Kidney tubule cell (primary cell): ENCODE measurements around the gene ENO3.
A peak's percentile ranks its signal among the peaks of the same experiment; 100 is the strongest.
"Not testable (repeated sequence)": the region's sequence is repeated elsewhere in the genome, so short reads cannot be mapped to it uniquely, and the experiment has no call there.

ENCODE experiments used
- DNase-seq: peaks from one replicate; pipeline ENCODE4 v3.0.0-alpha.2; 2018; ENCODE audit warnings: low spot score

Gene ENO3

GRCh38 chr17:4950746-4951204 lies at the start of gene ENO3:
Gene ENO3 (plus strand): TSS chr17:4951119. CDS start chr17:4951830, 711 bp downstream.
- no peak for DNase-seq

- no peak for DNase-seq
Observed at GRCh38 chr17:4901648-4902344, 49.1 kb upstream of the ENO3 start.

GRCh38 chr17:4902540-4902939 lies 48.4 kb upstream of the ENO3 start:
- no peak for DNase-seq

DNA sequence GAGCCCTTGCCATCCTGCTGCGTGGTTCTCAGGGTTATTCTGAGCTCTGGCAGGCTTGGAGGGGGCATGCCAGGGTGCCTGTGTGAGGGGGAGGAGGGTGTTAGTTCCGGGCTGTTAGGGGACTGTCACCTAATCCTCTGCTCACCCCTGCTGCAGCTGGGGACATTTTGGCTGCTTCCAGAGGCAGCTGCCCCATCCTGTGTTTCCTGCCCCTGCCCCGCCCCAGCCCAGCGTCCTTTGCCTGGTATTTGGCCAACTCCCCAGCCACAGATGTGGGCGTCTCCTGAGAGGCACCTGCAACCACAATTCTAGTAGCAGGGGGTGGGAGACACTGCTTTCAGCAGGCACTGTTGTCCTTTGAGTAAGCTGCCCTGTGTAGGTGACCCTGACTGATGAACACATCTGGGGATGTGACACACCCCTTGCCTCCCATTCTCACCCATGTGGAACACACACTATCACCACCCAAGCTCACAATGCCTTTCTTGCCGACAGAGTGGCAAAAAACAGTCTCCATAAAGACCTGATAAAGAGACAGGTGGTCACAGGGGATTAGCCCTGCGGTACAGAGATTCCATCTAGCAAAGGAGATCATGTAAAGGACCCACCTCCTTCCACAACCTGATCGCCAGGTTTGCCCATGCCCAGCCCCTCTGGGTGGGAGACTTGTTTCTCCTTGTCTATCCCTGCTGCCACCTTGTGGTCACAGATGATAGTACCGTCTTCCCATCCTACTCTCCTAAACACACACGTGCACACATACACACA lies 47.7 kb upstream of the ENO3 start, which contains the start of gene CHRNE:
CHRNE (minus strand) TSS at position 48 of the 768 bp plus-strand sequence; CDS start at position 13, 35 bp downstream.
- DNase-seq = peak; percentile 86

- DNase-seq = not testable (repeated sequence)
Observed at GRCh38 chr17:4906642-4907041, 44.3 kb upstream of the ENO3 start.

DNA sequence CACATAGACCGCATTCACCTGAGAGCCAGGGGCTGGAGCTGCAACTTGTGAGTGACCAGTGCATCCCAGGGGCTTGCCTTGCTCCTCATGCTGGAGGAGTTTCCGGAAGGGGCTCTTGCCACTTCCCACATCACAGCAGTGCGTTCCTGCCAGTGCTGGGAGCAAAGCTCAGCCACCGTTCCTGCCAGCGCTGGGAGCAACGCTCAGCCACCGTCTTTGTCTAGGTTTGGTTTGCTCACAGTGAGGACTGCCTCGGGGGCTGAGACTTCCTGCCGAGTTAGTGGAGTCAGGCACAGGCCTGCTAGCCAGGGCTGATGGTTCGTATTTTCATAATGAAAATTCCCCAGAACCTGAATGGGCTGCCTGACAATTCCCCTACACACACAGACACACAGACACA lies 42.6 kb upstream of the ENO3 start:
- DNase-seq = no peak

DNA sequence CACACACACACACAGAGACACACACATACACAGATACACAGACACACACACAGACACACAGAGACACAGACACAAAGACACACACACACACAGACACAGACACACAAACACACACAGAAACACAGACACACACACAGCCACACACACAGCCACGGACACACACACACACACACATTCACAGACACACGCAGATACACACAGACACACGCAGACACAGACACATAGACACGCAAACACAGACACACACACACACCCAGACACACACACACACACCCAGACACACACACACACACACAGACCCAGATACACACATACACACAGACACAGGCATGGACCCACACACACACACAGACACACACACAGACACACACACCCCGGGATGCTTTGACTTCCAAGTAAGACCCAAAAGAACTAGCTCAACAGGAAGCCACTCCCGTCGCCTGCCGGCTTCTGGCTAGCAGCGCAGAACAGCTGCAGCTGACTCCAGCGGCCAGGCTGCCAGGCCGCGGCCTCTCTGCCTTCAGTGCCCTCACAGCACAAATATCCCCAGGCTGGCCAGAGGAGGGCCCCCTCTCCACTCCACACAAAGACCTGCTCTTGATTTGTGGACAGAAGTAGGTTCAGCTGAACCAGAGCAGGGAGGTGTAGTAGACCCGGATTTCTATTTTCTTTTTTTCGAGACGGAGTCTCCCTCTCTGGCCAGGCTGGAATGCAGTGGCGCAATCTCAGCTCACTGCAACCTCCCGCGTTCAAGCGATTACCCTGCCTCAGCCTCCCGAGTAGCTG lies 42.0 kb upstream of the ENO3 start:
- DNase-seq = peak; percentile 95

- peak; percentile 26 for DNase-seq
Observed at GRCh38 chr17:4913994-4914393, 36.9 kb upstream of the ENO3 start.

- not testable (repeated sequence) for DNase-seq
Observed at GRCh38 chr17:4914551-4914950, 36.4 kb upstream of the ENO3 start.

DNA sequence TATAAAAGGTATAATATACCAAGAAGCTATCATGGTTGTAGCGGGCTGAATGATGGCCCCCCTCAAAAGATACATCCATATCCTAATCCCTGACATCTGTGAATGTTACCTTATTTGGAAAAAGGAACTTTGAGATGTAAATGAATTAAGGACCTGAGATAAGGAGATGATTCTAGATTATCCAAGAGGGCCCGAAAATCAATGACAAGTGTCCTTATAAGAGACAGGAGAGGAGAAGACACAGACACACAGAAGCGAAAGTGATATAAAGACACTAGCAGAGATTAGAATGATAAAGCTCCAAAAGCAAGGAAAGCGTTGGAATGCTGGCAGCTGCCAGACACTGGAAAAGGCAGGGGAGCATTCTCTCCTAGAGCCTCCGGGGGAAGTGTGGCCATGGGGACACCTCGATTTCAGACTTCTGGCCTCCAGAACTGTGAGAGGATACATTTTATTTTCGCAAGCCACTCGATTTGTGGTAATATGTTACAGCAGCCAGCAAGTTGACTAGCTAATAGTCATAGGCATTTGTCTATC lies 31.3 kb upstream of the ENO3 start:
- no peak for DNase-seq

DNA sequence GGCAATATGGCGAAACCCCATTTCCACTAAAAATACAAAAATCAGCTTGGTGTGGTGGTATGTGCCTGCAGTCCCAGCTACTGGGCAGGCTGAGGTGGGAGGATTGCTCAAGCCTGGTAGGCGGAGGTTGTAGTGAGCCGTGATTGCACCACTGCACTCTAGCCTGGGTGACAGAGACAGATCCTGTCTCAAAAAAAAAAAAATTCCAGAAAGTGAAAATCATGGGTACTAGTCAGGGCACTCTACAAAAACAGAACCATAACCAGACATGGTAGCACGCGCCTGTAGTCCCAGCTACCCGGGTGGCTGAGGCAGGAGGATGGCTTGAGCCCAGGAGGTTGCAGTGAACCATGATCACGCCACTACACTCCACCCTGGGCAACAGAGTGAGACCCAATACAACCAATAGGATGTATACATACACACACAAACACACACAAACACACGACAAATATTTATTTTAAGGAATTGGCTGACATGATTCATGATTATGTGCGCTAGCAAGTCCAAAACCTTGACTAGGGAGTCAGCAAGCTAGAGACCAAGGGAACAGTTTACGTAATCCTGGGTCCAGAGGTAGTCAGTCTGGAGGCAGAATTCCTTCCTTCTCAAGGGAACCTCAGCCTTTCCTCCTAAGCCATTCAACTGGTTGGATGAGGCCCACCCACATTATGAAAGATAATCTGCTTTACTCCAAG lies 30.4 kb upstream of the ENO3 start:
- DNase-seq = no peak

- no peak for DNase-seq
Observed at GRCh38 chr17:4921320-4921719, 29.6 kb upstream of the ENO3 start.

DNA sequence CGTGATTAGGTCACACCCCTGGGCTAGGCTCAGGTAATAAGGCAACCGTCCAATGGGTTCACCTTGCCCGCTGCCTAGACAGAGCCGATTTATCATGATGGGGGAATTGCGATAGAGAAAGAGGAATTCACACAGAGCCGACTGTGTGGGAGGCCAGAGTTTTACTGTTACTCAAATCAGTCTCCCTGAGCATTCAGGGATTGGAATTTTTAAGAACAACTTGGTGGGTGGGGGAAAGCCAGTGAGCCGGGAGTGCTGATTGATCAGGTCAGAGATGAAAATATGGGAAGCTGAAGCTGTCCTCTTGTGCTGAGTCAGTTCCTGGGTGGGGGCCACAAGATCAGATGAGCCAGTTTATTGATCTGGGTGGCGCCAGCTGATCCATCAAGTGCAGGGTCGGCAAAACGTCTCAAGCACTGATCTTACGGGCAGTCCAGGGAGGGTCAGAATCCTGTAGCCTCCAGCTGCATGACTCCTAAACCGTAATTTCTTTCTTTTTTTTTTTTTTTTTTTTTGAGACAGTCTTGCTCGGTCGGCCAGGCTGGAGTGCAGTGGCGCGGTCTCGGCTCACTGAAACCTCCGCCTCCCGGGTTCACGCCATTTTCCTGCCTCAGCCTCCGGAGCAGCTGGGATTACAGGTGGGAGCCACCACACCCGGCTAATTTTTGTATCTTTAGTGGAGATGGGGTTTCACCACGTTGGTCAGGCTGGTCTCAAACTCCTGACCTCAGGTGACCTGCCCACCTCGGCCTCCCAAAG lies 24.2 kb upstream of the ENO3 start:
- DNase-seq = not testable (repeated sequence)

DNA sequence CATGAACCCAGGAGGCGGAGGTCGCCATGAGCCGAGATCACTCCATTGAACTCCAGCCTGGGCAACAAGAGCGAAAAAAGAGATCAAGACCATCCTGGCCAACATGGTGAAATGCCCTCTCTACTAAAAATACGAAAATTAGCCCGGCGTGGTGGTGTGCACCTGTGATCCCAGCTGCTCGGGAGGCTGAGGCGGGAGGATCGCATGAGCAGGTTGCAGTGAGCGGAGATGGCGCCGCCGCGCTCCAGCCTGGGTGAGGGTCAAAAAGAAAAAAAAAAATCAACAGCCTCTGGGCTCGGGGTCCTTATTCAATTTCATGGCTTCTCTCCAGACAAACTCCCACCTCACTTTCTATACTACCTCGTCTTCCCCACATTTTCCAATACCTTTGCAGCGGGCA lies 22.0 kb upstream of the ENO3 start:
- DNase-seq = no peak

GRCh38 chr17:4931963-4932362 lies 19.0 kb upstream of the ENO3 start, which contains the start of gene GP1BA:
Gene GP1BA (plus strand): TSS chr17:4932277. CDS start chr17:4932605, 328 bp downstream.
- DNase-seq = no peak

GRCh38 chr17:4932756-4933155 lies 18.2 kb upstream of the ENO3 start:
- DNase-seq = no peak

DNA sequence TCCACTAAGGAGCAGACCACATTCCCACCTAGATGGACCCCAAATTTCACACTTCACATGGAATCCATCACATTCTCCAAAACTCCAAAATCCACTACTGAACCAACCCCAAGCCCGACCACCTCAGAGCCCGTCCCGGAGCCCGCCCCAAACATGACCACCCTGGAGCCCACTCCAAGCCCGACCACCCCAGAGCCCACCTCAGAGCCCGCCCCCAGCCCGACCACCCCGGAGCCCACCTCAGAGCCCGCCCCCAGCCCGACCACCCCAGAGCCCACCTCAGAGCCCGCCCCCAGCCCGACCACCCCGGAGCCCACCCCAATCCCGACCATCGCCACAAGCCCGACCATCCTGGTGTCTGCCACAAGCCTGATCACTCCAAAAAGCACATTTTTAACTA lies 17.3 kb upstream of the ENO3 start:
- no peak for DNase-seq

- peak; percentile 89 for DNase-seq
Observed at GRCh38 chr17:4934173-4934979, 16.5 kb upstream of the ENO3 start.

GRCh38 chr17:4935650-4936049 lies 15.3 kb upstream of the ENO3 start:
- DNase-seq = no peak

DNA sequence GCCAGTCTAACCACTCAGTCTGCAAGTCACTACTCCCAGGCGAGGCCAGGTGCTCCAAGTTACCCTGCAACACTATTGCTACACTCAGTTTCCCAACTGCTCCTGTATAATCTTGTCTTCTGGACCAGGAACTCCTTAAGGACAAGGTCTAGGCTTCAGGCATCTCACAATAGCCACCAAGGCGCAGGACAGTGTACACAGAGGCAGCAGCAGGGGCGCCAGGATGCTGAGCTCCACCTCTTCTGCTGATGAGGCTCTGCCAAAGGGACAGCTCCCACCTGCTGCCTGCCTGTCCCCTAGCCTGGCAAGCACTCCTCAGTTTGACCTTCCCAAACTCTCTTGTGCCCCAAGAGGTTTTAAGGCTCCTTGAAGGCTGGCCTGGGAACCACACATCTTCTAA lies 14.5 kb upstream of the ENO3 start:
- no peak for DNase-seq
